Glutamatergic neuron (in vitro differentiated cells): ENCODE results near the gene CACNA1G. TPM values are rescaled to one million over a fixed set of nuclear protein-coding genes. Genes with fewer than 3 reads are reported as not detected.

Experiments
- DNase-seq: peaks from one replicate; pipeline ENCODE4 v3.0.0; 2022
- H3K27ac Mint-ChIP-seq: one replicate; pipeline ENCODE4 v1.8.0; 2020; ENCODE audit warnings: mild to moderate bottlenecking, mixed read lengths, inconsistent platforms; ENCODE audit not compliant: unreplicated experiment
- H3K27me3 Mint-ChIP-seq: one replicate; pipeline ENCODE4 v1.8.0; 2020; ENCODE audit warnings: mild to moderate bottlenecking, moderate library complexity, mixed read lengths, inconsistent platforms; ENCODE audit not compliant: unreplicated experiment
- H3K36me3 Mint-ChIP-seq: one replicate; pipeline ENCODE4 v1.8.0; 2020; ENCODE audit warnings: mild to moderate bottlenecking, mixed read lengths, inconsistent platforms; ENCODE audit not compliant: unreplicated experiment
- H3K4me1 Mint-ChIP-seq: one replicate; pipeline ENCODE4 v1.8.0; 2020; ENCODE audit warnings: mild to moderate bottlenecking, low read depth, mixed read lengths, inconsistent platforms; ENCODE audit not compliant: unreplicated experiment
- H3K4me3 Mint-ChIP-seq: one replicate; pipeline ENCODE4 v1.8.0; 2020; ENCODE audit warnings: mild to moderate bottlenecking, mixed read lengths, inconsistent platforms; ENCODE audit not compliant: unreplicated experiment
- H3K9me3 Mint-ChIP-seq: one replicate; pipeline ENCODE4 v1.8.0; 2020; ENCODE audit warnings: mild to moderate bottlenecking, moderate library complexity, mixed read lengths, inconsistent platforms; ENCODE audit not compliant: unreplicated experiment
- total RNA-seq: library from RNA; stranded (reverse); fragmentation: NEBNext Ultra II Directional; extraction: Animal tissue kit (Norgen Biotek cat#: 25700); gene quantifications from one replicate; pipeline ENCODE4 v1.2.1, GENCODE V29; 2021; ENCODE audit not compliant: unreplicated experiment
- TF ChIP-seq, protein P1 (sequence below): fragments of 200-600 bp; sonication (generic); IDR thresholded peaks from one replicate; pipeline ENCODE4 v1.5.0; 2021; ENCODE audit not compliant: partially characterized antibody, unreplicated experiment

CACNA1G gene
- total RNA-seq, 1 donor from 2014 or later, result 2.2 TPM

DNA sequence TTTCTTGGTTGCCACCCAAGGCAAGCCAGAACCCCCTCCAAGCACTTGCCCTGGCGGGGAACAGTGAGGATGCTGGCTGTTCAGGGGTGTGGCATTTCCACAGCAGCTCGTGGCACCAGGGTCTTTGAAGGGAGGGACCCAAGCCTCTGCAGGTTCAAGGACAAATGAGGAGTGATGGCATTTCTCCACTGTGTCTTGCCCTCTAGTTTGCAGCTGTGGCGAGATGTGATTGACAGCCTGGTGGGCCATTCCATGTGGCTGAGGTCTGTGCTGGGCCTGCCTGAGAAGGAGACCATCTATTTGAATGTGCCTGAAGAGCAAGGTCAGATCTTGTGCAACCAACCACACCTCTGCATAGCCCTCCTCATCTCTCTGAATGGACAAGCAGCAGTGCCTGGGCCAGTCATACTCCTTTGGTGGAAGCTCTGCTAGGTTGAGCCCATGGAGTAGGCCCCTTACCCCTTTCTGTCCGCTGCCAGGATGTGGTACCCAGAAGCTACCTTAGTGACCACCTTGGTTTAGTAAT lies 32.5 kb upstream of the CACNA1G start:
- Mint-ChIP-seq H3K36me3 (no peaks in the 10 kb centered on the region), H3K4me3 (no peak overlapping the region), H3K4me1 (peaks cover 3% of the 10 kb centered on the region), H3K9me3 (no peaks in the 10 kb centered on the region), H3K27me3 (peaks cover 5% of the 10 kb centered on the region), H3K27ac (no peak overlapping the region)
- no peak for DNase-seq
- TF ChIP-seq, protein P1, sequence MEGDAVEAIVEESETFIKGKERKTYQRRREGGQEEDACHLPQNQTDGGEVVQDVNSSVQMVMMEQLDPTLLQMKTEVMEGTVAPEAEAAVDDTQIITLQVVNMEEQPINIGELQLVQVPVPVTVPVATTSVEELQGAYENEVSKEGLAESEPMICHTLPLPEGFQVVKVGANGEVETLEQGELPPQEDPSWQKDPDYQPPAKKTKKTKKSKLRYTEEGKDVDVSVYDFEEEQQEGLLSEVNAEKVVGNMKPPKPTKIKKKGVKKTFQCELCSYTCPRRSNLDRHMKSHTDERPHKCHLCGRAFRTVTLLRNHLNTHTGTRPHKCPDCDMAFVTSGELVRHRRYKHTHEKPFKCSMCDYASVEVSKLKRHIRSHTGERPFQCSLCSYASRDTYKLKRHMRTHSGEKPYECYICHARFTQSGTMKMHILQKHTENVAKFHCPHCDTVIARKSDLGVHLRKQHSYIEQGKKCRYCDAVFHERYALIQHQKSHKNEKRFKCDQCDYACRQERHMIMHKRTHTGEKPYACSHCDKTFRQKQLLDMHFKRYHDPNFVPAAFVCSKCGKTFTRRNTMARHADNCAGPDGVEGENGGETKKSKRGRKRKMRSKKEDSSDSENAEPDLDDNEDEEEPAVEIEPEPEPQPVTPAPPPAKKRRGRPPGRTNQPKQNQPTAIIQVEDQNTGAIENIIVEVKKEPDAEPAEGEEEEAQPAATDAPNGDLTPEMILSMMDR, result no peak

DNA sequence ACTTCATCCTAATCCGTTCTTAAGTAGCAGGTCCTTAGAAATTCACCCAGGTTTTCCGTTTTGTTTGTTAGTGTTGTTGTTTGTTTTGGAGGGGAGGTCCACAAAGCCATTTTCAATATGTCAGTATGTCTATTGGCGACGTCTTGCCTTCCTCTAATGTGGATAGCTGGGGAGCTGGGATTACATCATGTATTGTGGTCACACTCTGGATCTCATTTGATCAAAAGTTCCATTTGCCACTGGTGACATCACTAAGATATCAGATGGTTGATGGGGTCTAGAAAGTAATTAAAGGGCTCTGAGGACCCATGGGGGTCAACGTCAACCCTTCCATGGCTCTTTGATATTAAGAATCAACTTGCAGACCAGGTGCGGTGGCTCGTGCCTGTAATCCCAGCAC lies 30.7 kb upstream of the CACNA1G start:
- Mint-ChIP-seq H3K36me3 (no peaks in the 10 kb centered on the region), H3K27ac (no peak overlapping the region), H3K9me3 (no peaks in the 10 kb centered on the region), H3K27me3 (peaks cover 14% of the 10 kb centered on the region), H3K4me1 (peaks cover 5% of the 10 kb centered on the region), H3K4me3 (no peak overlapping the region)
- TF ChIP-seq, protein P1, result no peak
- DNase-seq, result no peak

DNA sequence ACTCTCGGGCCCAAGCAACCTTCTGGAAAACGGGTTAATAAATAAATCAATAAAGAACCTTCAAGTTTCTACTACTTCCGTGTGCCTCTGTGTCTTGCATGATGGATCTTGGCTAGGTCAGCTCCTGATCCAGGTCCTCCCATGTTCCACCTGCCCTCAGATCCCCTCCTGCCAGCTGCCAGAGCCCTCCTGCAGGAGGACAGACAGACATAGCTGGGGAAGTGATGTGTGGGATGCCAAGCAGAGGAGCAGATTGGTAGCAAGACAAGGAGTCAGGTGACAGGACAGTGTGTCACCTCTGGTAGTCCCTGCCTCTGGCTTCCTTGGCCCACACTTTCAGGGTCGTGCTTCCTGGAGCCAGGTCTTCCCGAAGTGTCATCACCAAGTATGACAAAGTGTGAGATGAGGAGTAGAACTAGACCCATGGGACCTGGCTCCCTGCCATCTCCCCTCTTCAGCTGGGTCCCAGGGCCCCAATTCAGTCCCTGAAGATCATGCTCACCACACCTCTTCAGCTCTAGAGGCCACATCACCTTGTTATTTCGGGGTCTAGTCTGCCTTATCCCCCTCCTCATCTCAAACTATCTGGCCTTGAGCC lies 29.0 kb upstream of the CACNA1G start:
- DNase-seq, result no peak
- TF ChIP-seq, protein P1, result no peak
- Mint-ChIP-seq H3K9me3 (no peaks in the 10 kb centered on the region), H3K36me3 (peaks cover 4% of the 10 kb centered on the region), H3K4me3 (no peak overlapping the region), H3K4me1 (peaks cover 5% of the 10 kb centered on the region), H3K27me3 (peaks cover 14% of the 10 kb centered on the region), H3K27ac (no peak overlapping the region)

DNA sequence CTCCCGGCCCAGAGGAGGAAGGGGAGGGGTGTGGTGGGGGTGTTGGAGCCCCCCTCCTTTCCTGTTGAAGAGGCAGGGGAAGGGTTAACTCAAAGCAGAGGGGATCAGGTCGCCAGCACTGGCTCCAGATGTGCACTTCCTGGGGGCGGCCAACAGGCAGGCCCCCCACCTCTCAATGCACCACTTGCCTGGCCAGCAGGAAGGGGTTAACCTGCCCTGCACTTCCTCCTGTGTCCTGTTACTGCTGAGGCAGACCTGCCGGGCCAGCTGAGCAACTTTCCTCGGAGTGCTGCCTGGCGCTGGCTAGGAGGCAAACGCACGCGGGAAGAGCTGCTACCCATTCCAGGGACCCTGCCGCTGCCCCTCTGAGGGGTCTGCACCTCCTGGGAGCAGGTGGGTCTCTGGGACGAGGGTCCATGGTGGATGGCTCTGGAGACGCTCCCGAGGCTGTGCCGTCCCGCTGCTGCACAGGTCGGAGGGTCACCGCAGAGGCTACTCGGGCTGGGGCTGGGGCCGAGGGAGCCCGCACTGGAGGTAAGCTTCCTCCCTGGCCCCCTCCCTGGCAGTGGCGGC lies 28.0 kb upstream of the CACNA1G start, which contains the start of gene EPN3:
Gene EPN3, plus strand, starts transcription at position 284 of the 573 bp plus-strand sequence. CDS start 3,822 bp downstream, outside the sequence.
- DNase-seq, result no peak
- Mint-ChIP-seq H3K9me3 (peaks cover 2% of the 10 kb centered on the region), H3K36me3 (peaks cover 4% of the 10 kb centered on the region), H3K27me3 (peaks cover 14% of the 10 kb centered on the region), H3K27ac (no peak within 1 kb of the TSS), H3K4me3 (peak within 1 kb of the TSS; percentile 18), H3K4me1 (peaks cover 5% of the 10 kb centered on the region)
- TF ChIP-seq, protein P1, result no peak

DNA sequence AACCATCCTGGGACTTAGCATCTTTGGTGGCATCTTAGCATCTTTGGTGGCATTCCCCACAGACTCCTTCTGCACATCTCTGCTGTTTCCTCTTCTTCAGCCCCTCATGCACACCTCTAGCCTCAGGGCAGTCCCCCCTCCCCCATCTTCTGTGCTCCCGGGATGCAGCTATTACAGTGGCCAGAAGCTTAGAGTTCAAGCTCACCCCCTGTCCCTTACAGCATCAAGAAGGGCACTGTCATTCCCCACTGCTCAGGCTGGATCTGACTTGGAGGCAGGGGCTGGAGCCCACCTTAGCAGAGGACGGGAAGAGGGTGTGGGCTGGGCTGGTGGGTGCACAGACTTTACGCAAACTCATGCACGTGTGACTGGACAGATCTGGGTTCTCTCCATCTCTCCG lies 27.3 kb upstream of the CACNA1G start:
- peaks cover 5% of the 10 kb centered on the region for H3K4me1 Mint-ChIP-seq
- H3K9me3 Mint-ChIP-seq, result peaks cover 2% of the 10 kb centered on the region
- TF ChIP-seq, protein P1, result no peak
- H3K4me3 Mint-ChIP-seq, result peak overlapping the region; percentile 18
- H3K27ac Mint-ChIP-seq, result no peak overlapping the region
- H3K36me3 Mint-ChIP-seq, result peaks cover 4% of the 10 kb centered on the region
- H3K27me3 Mint-ChIP-seq, result peaks cover 14% of the 10 kb centered on the region
- DNase-seq, result no peak
